Endothelial cell of umbilical vein (primary cell): Measurements from ENCODE around the gene ADH6.

ENCODE experiments used
- EZH2 ChIP-seq: IDR thresholded peaks from 2 replicates; pipeline ENCODE4 v1.6.1; 2012; ENCODE audit warnings: borderline replicate concordance, low read depth, mild to moderate bottlenecking, moderate library complexity, low read length, inconsistent platforms; ENCODE audit not compliant: severe bottlenecking
- POLR2A ChIP-seq: IDR thresholded peaks from 2 replicates; pipeline ENCODE4 v1.6.1; 2012; ENCODE audit warnings: low read depth, mild to moderate bottlenecking, control low read depth, low read length
- POLR2AphosphoS5 ChIP-seq: IDR thresholded peaks from 2 replicates; pipeline ENCODE4 v1.6.1; 2012; ENCODE audit warnings: low read depth, mild to moderate bottlenecking, control low read depth, low read length, moderate library complexity; ENCODE audit not compliant: insufficient read depth
- TF ChIP-seq, protein P1 (sequence below), 2 donors: IDR thresholded peaks; 1 replicate in 1 of 2; 2 replicates in 1 of 2; pipeline ENCODE4 v1.5.1; 2011; ENCODE audit warnings: low read length in 2 of 2, mild to moderate bottlenecking in 2 of 2, moderate library complexity in 2 of 2, control low read depth in 1 of 2, inconsistent platforms in 1 of 2, low read depth in 1 of 2; ENCODE audit not compliant: insufficient read depth in 1 of 2; ENCODE audit errors: extremely low read depth in 1 of 2
- TF ChIP-seq, protein P2 (sequence below): IDR thresholded peaks from 2 replicates; pipeline ENCODE4 v1.6.1; 2011; ENCODE audit not compliant: insufficient read depth, insufficient read length

DNA sequence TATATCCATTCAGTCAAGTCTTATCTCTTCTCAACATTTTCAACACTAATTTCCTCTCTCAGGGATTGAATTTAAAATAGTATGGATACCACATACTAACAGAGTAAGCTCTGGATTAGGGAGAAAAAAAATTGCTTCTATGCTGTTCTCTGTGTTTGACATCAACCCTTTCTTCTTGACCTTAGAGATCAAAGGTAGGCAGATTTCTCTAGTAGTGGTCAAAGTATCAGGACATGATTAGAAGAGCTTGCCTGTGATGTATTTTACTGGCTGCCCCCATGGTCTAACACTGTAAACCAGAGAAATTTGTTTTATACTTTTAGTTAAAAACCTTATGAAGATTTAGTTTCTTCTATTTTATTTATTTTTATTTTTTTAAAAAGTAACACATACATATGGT, 8.3 kb downstream of the ADH6 start:
- no peak for TF ChIP-seq POLR2AphosphoS5
- TF ChIP-seq, protein P1, sequence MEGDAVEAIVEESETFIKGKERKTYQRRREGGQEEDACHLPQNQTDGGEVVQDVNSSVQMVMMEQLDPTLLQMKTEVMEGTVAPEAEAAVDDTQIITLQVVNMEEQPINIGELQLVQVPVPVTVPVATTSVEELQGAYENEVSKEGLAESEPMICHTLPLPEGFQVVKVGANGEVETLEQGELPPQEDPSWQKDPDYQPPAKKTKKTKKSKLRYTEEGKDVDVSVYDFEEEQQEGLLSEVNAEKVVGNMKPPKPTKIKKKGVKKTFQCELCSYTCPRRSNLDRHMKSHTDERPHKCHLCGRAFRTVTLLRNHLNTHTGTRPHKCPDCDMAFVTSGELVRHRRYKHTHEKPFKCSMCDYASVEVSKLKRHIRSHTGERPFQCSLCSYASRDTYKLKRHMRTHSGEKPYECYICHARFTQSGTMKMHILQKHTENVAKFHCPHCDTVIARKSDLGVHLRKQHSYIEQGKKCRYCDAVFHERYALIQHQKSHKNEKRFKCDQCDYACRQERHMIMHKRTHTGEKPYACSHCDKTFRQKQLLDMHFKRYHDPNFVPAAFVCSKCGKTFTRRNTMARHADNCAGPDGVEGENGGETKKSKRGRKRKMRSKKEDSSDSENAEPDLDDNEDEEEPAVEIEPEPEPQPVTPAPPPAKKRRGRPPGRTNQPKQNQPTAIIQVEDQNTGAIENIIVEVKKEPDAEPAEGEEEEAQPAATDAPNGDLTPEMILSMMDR (IDR thresholded peaks at IDR 0.05; ENCODE audit: extremely low read depth in 1 of 2, insufficient read depth in 1 of 2, low read depth in 1 of 2, low read length in 2 of 2) = no peak
- no peak for TF ChIP-seq POLR2A
- no peak for TF ChIP-seq EZH2
- TF ChIP-seq, protein P2, sequence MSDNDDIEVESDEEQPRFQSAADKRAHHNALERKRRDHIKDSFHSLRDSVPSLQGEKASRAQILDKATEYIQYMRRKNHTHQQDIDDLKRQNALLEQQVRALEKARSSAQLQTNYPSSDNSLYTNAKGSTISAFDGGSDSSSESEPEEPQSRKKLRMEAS = no peak
